ENCODE results near the gene PRICKLE1.

The PRICKLE1 gene

DNA sequence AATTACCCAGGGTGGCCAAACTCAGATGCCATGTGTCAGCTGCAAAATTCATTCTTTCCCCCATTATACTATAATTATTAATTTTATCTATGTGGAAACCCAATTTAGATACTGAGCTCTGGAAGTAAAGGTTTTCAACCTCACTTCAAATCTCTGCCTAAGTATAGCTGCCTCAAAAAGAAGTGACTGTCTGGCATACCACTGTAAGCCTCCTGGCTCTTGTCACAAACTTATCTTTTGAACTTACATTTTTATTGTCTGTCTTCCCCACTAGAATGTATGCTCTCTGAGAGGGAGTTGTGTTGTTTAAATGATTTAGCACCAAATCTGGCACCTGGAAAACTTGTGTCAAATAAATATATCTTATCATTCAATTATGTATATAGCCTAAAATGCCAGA is 16.1 kb upstream of the PRICKLE1 start:
- TF ChIP-seq, protein P1, sequence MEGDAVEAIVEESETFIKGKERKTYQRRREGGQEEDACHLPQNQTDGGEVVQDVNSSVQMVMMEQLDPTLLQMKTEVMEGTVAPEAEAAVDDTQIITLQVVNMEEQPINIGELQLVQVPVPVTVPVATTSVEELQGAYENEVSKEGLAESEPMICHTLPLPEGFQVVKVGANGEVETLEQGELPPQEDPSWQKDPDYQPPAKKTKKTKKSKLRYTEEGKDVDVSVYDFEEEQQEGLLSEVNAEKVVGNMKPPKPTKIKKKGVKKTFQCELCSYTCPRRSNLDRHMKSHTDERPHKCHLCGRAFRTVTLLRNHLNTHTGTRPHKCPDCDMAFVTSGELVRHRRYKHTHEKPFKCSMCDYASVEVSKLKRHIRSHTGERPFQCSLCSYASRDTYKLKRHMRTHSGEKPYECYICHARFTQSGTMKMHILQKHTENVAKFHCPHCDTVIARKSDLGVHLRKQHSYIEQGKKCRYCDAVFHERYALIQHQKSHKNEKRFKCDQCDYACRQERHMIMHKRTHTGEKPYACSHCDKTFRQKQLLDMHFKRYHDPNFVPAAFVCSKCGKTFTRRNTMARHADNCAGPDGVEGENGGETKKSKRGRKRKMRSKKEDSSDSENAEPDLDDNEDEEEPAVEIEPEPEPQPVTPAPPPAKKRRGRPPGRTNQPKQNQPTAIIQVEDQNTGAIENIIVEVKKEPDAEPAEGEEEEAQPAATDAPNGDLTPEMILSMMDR (IDR thresholded peaks at IDR 0.05; ENCODE audit: borderline replicate concordance, extremely low read depth, low read length, poor library complexity, severe bottlenecking), result no peak
- TF ChIP-seq EZH2 (IDR thresholded peaks at IDR 0.05; ENCODE audit: borderline replicate concordance, low read depth, low read length, severe bottlenecking), result no peak
- no peak overlapping the region for H2AFZ ChIP-seq (ENCODE audit: low read depth, low read length)
- H3K9ac ChIP-seq (ENCODE audit: low read depth, low read length), result no peak overlapping the region
- H3K27me3 ChIP-seq (ENCODE audit: insufficient read depth, low read length, poor library complexity), result peaks cover 5% of the 10 kb centered on the region
- no peak overlapping the region for H3K27ac ChIP-seq (ENCODE audit: low read length)
- H3K36me3 ChIP-seq (ENCODE audit: insufficient read depth, low read length), result no peaks in the 10 kb centered on the region
- ATAC-seq (ENCODE audit: insufficient read depth, low read depth) (no peak), DNase-seq (no peak)
- H3K4me3 ChIP-seq (ENCODE audit: low read depth in 1 of 2, low read length in 2 of 2), result no peak overlapping the region
- H3K4me1 ChIP-seq (ENCODE audit: insufficient read depth, low read length), result no peaks in the 10 kb centered on the region
- H3K9me3 ChIP-seq (ENCODE audit: insufficient read depth, low read length, severe bottlenecking), result no peaks in the 10 kb centered on the region
- H4K20me1 ChIP-seq (ENCODE audit: insufficient read depth, low read length), result no peaks in the 10 kb centered on the region
- no peak overlapping the region for H3K4me2 ChIP-seq (ENCODE audit: insufficient read depth, low read length)
- H3K79me2 ChIP-seq (ENCODE audit: insufficient read depth, low read length), result no peaks in the 10 kb centered on the region

DNA sequence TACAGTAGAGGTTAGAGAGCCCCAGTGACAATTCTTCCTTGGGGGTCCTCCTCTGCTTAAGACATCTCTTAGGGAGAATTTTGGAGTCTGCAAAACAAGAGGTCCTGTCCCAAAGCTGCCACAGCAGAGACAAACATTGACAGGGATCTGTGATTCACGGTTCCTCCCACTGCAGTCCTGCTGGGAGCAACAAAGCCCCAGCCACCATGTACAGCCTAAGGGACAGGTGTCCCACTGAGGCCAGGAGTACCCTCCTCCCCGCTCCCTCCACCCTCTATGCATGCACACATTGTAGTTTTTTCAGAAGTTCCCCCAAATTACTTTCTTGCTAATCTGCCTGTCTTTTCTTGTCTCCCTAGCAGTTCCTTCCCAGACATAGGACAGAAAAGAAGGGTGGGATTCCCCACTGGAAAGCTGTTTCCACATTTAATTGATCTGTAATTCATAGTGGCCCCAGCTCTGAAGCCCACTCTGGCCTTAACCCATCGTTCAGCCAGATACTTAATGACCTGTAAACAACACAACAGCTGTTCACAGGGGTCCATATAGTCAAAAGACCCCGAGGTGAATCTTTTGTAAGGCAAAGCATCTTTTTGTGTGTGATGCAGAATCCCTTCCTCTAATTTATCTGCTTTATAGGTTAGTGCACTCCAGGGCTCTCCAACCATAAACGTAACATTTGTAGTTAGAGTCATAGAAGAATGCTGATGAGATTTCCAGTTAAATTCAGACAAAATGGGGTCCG is 13.9 kb upstream of the PRICKLE1 start:
- Histone ChIP-seq H3K4me3 (ENCODE audit: low read depth in 1 of 2, low read length in 2 of 2) (no peak overlapping the region), H2AFZ (ENCODE audit: low read depth, low read length) (no peak overlapping the region)

DNA sequence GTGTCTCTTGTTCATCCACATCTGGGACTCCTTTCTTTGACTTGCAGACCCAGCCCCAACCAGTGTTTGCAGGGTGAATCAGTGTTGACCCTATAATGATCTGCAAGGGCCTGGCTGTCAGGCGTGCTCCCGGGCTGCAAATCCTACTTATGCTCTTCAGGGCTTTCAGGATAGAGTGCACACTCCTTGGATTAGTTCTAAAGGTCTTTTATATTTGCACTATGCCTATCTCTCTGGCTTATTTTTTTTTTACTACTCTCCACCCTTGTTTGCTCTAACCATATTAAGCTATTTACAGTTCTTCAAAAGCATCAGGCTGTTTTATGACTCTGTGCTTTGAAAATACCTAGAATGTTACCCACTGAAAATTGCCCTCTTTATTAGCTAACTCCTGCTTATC is 4.3 kb upstream of the PRICKLE1 start:
- no peak for TF ChIP-seq EZH2 (IDR thresholded peaks at IDR 0.05; ENCODE audit: borderline replicate concordance, low read depth, low read length, severe bottlenecking)
- TF ChIP-seq, protein P1 (IDR thresholded peaks at IDR 0.05; ENCODE audit: borderline replicate concordance, extremely low read depth, low read length, poor library complexity, severe bottlenecking), result no peak
- no peak overlapping the region for H2AFZ ChIP-seq (ENCODE audit: low read depth, low read length)
- no peak overlapping the region for H3K9ac ChIP-seq (ENCODE audit: low read depth, low read length)

More for the DNA sequence above, 13.9 kb upstream of the PRICKLE1 start:
- Histone ChIP-seq H3K36me3 (ENCODE audit: insufficient read depth, low read length) (no peaks in the 10 kb centered on the region), H4K20me1 (ENCODE audit: insufficient read depth, low read length) (no peaks in the 10 kb centered on the region), H3K27me3 (ENCODE audit: insufficient read depth, low read length, poor library complexity) (peaks cover 5% of the 10 kb centered on the region), H3K79me2 (ENCODE audit: insufficient read depth, low read length) (no peaks in the 10 kb centered on the region), H3K9ac (ENCODE audit: low read depth, low read length) (no peak overlapping the region), H3K27ac (ENCODE audit: low read length) (no peak overlapping the region), H3K4me1 (ENCODE audit: insufficient read depth, low read length) (no peaks in the 10 kb centered on the region), H3K4me2 (ENCODE audit: insufficient read depth, low read length) (no peak overlapping the region), H3K9me3 (ENCODE audit: insufficient read depth, low read length, severe bottlenecking) (no peaks in the 10 kb centered on the region)
- TF ChIP-seq, protein P1 (IDR thresholded peaks at IDR 0.05; ENCODE audit: borderline replicate concordance, extremely low read depth, low read length, poor library complexity, severe bottlenecking), result no peak
- TF ChIP-seq EZH2 (IDR thresholded peaks at IDR 0.05; ENCODE audit: borderline replicate concordance, low read depth, low read length, severe bottlenecking), result no peak
- ATAC-seq (ENCODE audit: insufficient read depth, low read depth) (no peak), DNase-seq (no peak)

More for the DNA sequence above, 4.3 kb upstream of the PRICKLE1 start:
- H3K79me2 ChIP-seq (ENCODE audit: insufficient read depth, low read length), result no peaks in the 10 kb centered on the region
- ATAC-seq (ENCODE audit: insufficient read depth, low read depth) (no peak), DNase-seq (no peak)
- H3K36me3 ChIP-seq (ENCODE audit: insufficient read depth, low read length), result no peaks in the 10 kb centered on the region
- no peak overlapping the region for H3K4me3 ChIP-seq (ENCODE audit: low read depth in 1 of 2, low read length in 2 of 2)
- no peak overlapping the region for H3K4me2 ChIP-seq (ENCODE audit: insufficient read depth, low read length)
- H3K9me3 ChIP-seq (ENCODE audit: insufficient read depth, low read length, severe bottlenecking), result no peaks in the 10 kb centered on the region
- no peaks in the 10 kb centered on the region for H3K4me1 ChIP-seq (ENCODE audit: insufficient read depth, low read length)
- no peaks in the 10 kb centered on the region for H3K27me3 ChIP-seq (ENCODE audit: insufficient read depth, low read length, poor library complexity)
- H3K27ac ChIP-seq (ENCODE audit: low read length), result no peak overlapping the region
- no peaks in the 10 kb centered on the region for H4K20me1 ChIP-seq (ENCODE audit: insufficient read depth, low read length)
